D341Med (cell line): ENCODE results near the gene MMP25.
"Not testable (repeated sequence)": the region's sequence is repeated elsewhere in the genome, so short reads cannot be mapped to it uniquely, and the experiment has no call there.

ENCODE experiments used
- DNase-seq: peaks from one replicate; pipeline ENCODE4 v3.0.0; 2012; ENCODE audit warnings: low spot score

Gene MMP25

DNA sequence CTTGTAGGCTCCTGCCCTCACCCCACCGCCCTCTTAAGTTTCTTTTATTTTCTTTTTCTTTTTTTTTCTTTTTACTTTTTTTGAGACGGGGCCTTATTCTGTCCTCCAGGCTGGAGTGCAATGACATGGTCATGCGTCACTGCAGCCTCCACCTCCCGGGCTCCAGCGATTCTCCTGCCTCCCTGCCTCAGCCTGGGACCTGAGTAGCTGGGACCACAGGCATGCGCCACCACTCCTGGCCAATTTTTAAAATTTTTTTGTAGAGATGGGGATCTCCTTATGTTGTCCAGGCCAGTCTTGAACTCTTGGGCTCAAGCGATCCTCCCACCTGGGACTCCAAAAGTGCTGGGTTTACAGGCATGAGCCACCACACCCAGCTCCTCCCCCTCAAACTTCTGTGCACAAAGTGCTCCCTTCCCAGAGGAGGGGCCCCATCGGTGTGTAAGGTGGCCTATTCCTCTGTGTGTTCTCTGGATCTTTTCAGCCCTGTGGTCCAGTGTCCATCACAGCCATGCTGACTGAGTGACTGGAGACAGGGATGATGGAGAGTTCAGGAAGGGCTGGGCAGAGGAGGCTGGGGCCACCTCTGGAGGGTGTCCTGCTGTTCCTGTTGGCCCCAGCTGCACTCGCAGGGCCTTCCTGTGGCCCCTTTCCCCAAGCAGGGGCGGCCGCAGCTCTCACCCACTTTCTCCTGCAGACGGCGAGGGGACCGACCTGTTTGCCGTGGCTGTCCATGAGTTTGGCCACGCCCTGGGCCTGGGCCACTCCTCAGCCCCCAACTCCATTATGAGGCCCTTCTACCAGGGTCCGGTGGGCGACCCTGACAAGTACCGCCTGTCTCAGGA is 10.2 kb downstream of the MMP25 start:
- no peak for DNase-seq

DNA sequence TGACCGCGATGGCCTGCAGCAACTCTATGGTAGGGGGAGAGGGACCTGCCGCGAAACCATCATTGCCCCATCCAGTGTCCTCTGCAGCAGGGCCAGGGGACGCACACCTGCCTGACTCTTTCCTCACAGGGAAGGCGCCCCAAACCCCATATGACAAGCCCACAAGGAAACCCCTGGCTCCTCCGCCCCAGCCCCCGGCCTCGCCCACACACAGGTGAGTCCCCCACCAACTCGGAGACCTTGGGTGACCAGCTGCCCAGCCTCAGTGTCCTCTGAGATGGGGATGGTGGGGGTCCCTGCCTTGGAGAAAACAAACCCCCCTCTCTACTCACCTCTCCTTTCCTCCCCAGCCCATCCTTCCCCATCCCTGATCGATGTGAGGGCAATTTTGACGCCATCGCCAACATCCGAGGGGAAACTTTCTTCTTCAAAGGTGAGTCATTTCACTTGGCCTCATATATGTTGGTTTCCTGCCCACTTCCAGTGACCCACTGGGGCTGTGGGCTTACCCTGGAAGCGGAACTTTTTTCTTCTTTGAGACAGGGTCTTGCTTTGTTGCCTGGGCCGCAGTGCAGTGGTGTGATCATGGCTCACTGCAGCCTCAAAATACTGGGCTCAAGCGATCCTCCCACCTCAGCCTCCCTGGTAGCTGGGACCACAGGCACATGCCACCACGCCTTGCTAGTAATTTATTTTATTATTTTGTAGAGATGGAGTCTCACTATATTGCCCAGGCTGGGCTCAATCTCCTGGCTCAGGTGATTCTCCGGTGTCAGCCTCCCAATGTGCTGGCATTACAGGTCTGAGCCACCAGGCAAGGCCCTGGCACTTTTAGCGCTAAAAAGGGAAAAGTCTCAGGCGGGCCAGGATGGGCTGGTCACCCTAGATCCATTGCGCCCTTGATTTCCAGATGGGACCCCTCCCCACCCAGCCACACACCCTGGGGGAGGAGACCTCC is 11.1 kb downstream of the MMP25 start:
- DNase-seq = no peak

DNA sequence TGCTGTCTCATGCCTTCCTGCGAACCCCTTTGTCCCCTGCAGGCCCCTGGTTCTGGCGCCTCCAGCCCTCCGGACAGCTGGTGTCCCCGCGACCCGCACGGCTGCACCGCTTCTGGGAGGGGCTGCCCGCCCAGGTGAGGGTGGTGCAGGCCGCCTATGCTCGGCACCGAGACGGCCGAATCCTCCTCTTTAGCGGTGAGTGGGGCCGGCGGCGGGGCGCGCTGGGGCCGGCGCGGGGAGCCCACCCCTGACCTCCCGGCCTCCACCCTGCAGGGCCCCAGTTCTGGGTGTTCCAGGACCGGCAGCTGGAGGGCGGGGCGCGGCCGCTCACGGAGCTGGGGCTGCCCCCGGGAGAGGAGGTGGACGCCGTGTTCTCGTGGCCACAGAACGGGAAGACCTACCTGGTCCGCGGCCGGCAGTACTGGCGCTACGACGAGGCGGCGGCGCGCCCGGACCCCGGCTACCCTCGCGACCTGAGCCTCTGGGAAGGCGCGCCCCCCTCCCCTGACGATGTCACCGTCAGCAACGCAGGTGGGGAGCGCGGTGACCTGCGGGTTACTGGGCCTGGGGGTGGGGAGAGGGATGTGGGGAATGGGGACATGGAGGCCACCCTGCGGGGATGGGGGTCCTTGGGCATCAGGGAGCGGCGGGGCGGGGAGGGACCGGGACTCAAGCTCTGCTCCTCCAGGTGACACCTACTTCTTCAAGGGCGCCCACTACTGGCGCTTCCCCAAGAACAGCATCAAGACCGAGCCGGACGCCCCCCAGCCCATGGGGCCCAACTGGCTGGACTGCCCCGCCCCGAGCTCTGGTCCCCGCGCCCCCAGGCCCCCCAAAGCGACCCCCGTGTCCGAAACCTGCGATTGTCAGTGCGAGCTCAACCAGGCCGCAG is 12.0 kb downstream of the MMP25 start:
- DNase-seq = peak; percentile 66

DNA sequence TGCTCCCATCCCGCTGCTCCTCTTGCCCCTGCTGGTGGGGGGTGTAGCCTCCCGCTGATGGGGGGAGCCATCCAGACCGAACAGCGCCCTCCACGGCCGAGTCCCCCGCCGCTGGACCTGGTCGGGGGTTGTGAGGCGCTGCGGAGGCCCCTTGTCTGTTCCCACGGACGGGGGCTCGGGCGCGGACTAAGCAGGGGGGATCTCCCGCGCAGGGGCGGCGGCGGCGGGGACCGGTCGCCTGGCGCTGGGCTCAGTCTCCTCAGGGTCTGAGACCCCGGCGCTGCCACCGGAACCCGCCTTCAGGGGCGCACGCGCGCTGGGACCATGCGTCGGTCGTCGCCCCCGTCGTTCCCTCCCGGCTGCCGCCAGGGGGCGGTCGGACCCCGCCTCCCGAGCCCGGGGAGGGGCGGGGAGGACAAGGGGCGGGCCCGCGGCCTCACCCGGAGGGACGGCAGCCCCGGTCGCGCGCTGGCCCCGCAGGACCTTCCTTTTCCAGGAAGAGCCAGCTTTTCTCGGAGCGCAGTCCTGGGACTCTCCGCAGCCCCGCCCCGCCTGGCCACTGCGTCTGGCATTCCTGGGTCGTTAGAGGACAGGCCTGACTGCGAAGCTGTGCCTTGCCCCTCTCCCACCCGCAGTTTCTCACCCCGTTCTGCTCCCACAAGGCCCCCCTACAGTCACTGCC is 12.8 kb downstream of the MMP25 start:
- peak; percentile 98 for DNase-seq

DNA sequence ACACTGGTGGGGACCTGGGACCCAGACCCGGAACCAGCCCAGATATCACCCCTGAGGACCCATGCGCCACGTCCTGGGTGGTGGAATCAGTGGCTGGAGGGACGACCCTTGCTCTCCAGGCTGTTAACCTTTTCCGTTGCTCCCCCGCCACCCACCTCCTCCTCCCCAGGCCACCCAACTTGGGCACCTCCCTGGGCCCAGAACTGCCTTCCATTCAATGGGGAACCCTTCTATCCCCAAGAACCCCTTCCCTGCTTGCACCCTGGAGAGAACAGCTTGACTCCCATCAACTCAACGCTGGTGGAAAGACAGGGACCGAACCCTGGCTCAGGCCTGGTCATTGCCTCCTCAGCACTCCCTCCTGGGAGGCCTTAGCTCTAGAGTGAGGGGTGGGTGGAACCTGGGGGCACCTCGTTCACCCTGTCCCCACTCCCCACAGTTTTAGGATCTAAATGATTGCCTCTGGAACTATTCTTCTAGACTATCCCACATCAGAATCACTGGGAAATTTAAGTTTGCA is 13.4 kb downstream of the MMP25 start:
- no peak for DNase-seq

DNA sequence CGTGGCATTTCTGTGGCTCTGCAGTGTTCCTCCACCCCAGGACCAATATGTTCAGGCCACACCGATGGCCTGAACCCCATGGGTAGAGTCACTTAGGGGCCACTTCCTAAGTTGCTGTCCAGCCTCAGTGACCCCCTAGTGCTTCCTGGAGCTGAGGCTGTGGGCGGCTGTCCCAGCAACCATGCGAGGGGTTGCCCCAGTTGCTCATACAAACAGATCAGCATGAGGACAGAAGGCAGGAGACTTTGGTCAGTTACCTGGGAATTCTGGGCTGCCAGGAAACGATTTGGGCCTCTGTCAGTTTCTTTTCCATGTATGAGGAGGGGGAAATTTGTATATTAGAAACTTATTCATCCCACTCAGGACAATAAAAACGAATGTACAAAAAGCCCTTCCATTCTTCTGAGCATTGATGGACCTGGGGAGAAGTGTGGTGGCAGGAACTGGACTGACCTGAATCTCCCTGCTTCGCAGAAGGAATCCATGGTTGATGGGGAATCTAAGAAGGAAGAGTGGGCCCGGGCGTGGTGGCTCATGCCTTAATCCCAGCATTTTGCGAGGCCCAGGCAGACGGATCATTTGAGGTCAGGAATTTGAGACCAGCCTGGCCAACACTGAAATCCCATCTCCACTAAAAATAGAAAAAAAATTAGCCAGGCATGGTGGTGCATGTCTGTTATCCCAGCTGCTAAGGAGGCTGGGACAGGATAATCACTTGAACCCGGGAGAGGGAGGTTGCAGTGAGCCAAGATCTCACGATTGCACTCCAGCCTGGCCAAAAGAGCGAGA is 14.2 kb downstream of the MMP25 start:
- DNase-seq = no peak

DNA sequence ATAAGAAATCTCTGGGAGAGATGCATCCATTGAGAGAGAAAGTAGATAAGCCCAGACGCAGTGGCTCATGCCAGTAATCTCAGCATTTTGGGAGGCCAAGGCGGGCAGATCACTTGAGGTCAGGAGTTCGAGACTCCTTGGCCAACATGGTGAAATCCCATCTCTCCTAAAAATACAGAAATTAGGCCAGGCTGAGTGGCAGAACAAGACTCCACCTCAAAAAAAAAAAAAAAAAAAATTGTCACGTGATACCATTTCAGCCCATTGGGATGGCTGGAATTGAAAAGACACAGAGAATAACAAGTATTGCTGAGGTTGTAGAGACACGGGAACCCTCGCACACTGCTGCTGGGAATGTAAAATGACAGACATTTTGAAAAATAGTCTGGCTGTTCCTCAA is 16.2 kb downstream of the MMP25 start:
- no peak for DNase-seq

DNA sequence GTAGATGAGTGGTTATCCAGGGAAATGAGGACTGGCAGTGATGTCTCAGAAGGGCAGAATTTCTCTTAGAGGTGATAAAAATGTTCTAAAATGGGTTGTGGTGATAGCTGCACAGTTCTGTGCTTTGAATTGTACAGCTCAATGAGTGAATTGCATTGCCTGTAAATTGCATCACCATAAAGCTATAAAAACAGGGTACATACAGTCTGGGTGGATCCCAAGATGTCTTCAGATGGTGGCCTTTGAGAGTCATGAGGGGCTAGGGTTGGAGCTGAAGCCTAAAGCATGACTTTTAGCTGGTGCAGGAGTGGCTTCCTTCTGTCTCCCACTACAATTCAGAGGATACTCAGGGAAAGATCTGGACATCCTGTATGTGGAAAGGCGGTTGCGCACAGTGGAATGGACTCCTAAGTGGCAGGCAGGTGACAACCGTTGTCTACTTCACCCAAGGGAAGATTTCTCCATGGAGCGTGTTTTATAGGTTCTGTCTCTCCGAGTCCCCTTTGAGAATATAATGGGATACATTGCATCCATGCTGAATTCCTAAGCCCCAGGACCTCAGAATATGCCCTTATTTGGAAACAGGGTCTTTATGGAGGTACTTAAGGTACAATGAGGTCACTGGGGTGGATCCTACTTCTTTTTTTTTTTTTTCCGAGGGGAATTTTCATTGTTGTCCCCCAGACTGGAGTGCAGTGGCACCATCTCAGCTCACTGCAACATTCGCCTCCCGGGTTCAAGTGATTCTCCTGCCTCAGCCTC is 17.4 kb downstream of the MMP25 start:
- no peak for DNase-seq

DNA sequence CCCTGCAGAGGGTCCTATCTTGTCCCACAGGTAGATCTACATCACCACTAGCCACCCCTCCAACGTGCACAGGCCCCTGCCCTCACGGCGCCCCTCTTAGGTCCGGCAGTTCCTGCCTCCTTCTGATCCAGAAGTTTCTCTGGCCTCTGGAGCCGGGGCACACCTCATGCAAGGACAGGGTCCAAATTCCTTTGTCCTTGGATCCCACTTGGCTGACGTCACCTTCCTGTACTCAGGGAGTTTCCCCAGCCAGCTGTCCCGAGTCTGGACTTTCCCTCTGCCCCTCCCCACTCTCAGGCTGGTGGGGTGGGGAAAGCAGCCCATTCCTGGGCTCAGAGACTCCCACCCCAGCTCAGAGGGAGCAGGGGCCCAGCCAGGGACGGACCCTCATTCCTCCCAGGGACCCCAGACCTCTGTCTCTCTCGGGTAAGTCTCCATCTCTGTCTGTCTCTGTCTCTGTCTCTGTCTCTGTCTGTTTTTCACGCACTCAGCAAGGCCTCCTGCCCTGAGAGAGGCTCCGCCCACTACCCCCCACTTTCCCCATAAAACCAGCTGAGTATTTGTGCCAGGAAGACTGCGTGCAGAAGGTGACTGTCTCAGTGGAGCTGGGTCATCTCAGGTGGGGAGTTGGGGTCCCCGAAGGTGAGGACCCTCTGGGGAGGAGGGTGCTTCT is 18.8 kb downstream of the MMP25 start, which contains the start of gene IL32:
TSS of gene IL32 (plus strand) at position 572 of the 673 bp plus-strand sequence. CDS start 172 bp downstream, outside the sequence.
- DNase-seq = no peak

DNA sequence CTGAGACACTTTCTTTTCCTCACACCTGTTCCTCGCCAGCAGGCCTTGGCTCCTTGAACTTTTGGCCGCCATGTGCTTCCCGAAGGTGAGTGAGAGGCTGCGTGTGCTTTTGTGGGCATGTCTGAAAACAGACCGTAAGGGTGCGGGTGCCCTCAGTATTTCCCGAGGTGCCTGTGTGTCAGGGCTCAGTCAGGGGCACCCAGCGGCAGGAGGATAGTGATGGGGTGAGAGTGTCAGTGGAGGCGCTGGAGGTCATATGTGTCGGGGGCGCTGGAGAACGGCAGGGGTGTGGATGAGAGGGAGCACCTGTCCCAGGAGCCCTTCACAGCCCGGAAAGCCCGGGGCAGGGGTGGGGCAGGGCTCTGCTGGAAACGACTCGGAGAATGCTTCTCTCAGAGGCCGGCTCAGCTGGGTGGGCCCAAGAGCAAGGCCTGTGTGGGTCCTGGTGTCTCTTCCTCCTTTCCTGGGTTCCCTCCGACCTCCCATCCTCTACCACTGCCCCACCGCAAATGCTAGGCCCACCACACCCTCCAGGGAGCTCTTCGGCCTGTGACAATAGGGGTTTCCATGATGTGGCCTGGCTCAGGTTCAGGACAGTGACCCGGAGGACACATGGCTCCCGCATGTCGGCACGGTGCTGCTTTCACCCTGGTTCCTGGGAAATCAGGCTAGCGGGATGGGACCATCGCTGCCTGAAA is 19.5 kb downstream of the MMP25 start:
- DNase-seq = no peak

DNA sequence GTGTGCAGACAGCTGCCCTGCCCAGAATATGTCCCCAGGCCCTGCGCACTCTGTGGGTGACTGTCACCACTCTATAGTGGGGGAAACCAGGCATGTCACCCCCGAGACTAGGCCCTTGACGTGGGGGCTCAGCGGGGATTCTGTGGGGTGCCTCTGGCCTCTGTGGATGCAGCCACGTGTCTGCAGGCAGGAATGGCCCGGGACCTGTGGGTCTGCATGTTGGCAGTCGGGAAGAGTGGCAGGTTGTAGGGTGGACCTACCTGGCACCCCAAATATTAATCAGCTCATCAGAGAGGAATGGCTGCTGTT is 20.0 kb downstream of the MMP25 start:
- DNase-seq = no peak

DNA sequence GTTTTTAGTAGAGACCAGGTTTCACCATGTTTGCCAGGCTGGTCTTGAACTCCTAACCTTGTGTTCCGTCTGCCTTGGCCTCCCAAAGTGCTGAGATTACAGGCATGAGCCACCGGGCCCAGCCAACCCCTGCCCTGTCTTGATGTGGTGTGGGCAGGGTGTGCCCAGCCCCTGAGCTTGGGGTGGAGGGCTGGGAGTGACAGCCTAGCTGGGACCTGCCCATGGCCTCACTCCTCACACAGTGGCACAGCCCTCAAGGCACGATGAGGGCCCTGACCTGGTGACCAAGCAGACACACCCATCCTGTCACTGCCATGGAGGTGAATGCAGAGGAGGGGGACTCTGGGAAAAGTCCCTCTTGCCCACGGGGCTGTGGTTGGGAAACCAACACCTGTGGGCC is 22.1 kb downstream of the MMP25 start:
- DNase-seq = no peak

DNA sequence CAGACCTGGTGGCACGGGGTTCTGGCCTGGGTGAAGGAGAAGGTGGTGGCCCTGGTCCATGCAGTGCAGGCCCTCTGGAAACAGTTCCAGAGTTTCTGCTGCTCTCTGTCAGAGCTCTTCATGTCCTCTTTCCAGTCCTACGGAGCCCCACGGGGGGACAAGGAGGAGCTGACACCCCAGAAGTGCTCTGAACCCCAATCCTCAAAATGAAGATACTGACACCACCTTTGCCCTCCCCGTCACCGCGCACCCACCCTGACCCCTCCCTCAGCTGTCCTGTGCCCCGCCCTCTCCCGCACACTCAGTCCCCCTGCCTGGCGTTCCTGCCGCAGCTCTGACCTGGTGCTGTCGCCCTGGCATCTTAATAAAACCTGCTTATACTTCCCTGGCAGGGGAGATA is 22.8 kb downstream of the MMP25 start:
- DNase-seq = not testable (repeated sequence)

DNA sequence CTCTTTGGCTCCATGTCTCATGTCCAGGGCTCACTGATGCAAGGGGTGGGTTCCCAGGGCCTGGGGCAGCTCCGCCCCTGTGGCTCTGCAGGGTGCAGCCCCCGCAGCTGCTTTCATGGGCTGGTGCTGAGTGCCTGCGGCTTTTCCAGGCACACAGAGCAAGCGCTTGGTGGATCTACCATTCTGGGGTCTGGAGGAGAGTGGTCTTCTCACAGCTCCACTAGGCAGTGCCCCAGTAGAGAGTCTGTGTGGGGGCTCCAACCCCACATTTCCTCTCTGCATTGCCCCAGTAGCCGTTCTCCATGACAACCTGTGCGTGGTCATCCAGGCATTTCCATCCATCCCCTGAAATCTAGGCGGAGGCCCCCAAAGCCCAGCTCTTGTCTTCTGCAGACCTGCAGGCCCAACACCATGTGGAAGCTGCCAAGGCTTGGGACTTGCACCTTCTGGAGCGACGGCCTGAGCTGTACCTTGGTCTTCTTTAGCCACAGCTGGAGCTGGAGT is 24.3 kb downstream of the MMP25 start:
- no peak for DNase-seq

DNA sequence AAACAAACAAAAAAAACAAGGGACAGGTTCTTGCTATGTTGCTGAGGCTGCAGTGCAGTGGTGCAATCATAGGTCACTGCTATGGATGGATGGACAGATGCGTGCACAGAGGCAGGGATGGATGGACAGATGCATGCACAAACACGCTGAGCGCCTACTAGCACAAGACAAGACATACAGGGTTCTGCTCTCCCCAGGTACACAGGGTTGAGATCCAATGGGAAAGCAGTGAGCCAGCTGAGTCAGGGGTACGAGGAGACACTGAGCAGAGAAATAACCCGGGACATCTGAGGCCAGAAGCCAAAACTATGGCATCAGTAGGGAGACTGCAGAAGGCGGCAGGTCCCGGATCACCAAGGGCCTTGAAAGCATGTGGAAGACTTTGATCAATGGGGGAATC is 25.3 kb downstream of the MMP25 start:
- DNase-seq = no peak

DNA sequence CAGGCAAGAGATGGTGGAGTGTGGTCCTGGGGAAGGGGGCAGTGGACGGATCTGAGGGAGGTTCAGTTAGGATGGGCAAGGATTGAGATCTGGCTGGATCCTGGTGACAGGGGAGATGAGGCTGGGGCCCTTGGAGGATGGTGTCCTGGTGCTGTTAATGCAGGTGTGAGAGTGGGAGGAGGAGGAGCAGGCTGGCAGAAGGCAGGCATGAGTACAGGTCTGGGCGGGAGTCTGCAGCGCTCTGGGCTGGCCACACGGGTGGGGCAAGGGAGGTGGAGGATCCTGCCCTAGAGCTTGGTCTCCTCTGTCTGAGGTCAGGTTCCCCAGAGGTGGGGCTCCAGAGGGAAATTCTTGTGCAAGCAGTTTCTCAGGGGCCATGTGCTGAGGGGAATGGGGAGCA is 25.8 kb downstream of the MMP25 start:
- DNase-seq = not testable (repeated sequence)

DNA sequence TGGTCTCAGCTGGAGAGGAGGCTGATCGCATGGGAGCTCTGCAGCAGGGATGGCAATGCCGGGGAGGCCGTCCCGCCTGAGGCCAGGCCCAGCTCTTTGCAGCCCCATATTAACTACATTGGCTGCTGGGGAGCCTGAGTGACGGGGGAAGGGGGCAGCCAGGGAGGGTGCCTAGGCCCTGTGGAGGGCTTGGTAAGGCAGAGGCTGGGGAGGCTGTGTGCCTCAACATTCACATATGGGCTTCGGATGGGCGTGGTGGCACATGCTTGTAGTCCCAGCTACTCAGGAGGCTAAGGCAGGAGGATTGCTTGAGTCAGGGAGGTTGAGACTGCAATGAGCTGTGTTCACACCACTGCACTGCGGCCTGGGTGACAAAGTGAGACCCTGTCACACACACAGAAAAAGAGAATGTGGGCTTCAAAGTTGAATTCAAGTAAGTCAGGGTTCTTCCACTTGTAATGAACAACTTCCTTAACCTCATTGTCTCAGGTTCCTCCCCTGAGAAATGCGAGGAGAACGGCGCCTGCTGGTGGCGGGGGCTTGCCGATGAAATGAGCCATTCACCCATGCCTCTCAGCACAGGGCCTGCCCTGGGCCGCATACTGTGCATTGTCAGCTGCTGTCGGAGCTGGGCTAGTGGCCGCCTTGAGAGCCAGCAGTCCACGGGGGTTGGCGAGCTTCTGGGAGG is 26.4 kb downstream of the MMP25 start:
- not testable (repeated sequence) for DNase-seq

DNA sequence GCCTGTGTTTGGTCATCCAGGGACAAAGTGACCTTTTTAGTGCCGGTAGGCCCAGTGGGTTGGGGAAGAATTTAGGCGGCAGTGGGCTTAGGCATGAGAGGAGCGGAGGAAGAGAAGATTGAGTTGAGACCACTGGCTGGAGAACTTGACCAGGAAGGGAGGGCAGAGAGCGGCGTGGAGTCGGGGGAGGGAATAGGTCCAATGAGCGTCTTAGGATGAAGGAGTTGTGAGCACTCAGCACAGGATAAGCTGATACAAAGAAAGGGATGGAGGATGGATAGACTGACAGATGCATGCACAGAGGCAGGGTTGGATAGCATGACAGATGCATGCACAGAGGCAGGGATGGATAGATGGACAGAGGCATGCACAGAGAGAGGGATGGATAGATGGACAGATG is 27.1 kb downstream of the MMP25 start:
- DNase-seq = no peak
